Adrenal gland (tissue), 12 donors: ENCODE results near the gene PLA2G4B. TPM values are rescaled to one million over a fixed set of nuclear protein-coding genes. Genes with fewer than 3 reads are reported as not detected.

ENCODE experiments used
- DNase-seq, 7 donors: peaks; one replicate each; pipeline ENCODE4 v3.0.0-alpha.2; 2019 to 2020
- H3K27ac ChIP-seq, 5 donors: fragments of 200-600 bp; sonication (generic) in 4 of 5; 1 replicate in 3 of 5; 2 replicates in 2 of 5; pipeline versions ENCODE4 v1.5.1 to v1.8.0; 2016 to 2020; ENCODE audit warnings: mild to moderate bottlenecking in 1 of 5
- H3K27me3 ChIP-seq: fragments of 200-600 bp; 2 replicates; pipeline ENCODE4 v1.8.0; 2021
- H3K36me3 ChIP-seq, 2 donors: fragments of 200-600 bp; replicated peaks in 1 of 2; 1 replicate in 1 of 2; 2 replicates in 1 of 2; pipeline versions ENCODE4 v1.5.1 to v1.8.0; 2018 to 2022
- H3K4me1 ChIP-seq, 2 donors: fragments of 200-600 bp; replicated peaks in 1 of 2; 1 replicate in 1 of 2; 2 replicates in 1 of 2; pipeline versions ENCODE4 v1.5.1 to v1.8.0; 2018 to 2021
- H3K4me3 ChIP-seq, 4 donors: fragments of 200-600 bp; sonication (generic) in 3 of 4; one replicate each; pipeline ENCODE4 v1.5.1; 2016 to 2018
- H3K9me3 ChIP-seq, 3 donors: fragments of 200-600 bp; sonication (generic) in 1 of 3; replicated peaks in 1 of 3; 1 replicate in 2 of 3; 2 replicates in 1 of 3; pipeline versions ENCODE4 v1.5.1 to v1.8.0; 2016 to 2021
- CTCF ChIP-seq, 6 experiments: fragments of 450-650 bp in 4 of 6; fragments of 200-600 bp in 2 of 6; sonication (generic) in 1 of 6; IDR thresholded peaks; 1 replicate in 5 of 6; 2 replicates in 1 of 6; pipeline versions ENCODE4 v1.5.1 to v1.8.0; 2016 to 2021; ENCODE audit warnings: antibody characterized with exemption in 6 of 6, mild to moderate bottlenecking in 2 of 6, moderate library complexity in 1 of 6
- POLR2A ChIP-seq, 2 donors: fragments of 450-650 bp; IDR thresholded peaks; one replicate each; pipeline ENCODE4 v1.6.1; 2017; ENCODE audit warnings: antibody characterized with exemption in 2 of 2, mild to moderate bottlenecking in 2 of 2, moderate library complexity in 1 of 2
- WGBS, 4 donors: extraction: QIAGEN DNeasy Blood & Tissue Kit in 2 of 4; methylation state at CpG; one replicate each; pipeline versions ENCODE4 v1.1.5 to v1.1.7; 2013 to 2017; 5-methylcytosine and 5-hydroxymethylcytosine counted together
- intact Hi-C, 2 donors: fragments of 100-400 bp; cut with DNase I; formaldehyde crosslinking; loops; one replicate each; pipeline versions ENCODE4 v1.14.1 to v1.15.0; 2022 to 2023
- polyA plus RNA-seq, 3 donors: library from polyadenylated mRNA; stranded (reverse); fragments of 200-250 nt in 2 of 3; fragments of 350-450 nt in 1 of 3; fragmentation: Illumina TruSeq in 1 of 3; extraction: RNeasy Lipid Tissue Mini Kit (QIAGEN cat#74804) in 1 of 3; gene quantifications; one replicate each; pipeline ENCODE4 v1.2.3, GENCODE V29; 2013 to 2014
- total RNA-seq, 9 donors: library from RNA; depleted of rRNA in 4 of 9; stranded (reverse); fragments of >200 nt in 4 of 9; fragments of 120-200 nt in 1 of 9; fragmentation: NEBNext Ultra II Directional in 1 of 9; extraction: Animal tissue kit (Norgen Biotek cat#: 25700) in 1 of 9; gene quantifications; one replicate each; pipeline versions ENCODE4 v1.1.0 to v1.2.4, GENCODE V29; 2013 to 2023
- donor health status: healthy with polysubstance abuse.
- donor health status: Bipolar disorder and iron deficiency.
- donor health status: DM: yes; HTN: yes; CAD: no.
- donor health status: DM: no; HTN: no; CAD: no.
- donor health status: DM: no; HTN: no; CAD: no.
- donor health status: DM: yes; HTN: yes; CAD: no.

Gene PLA2G4B
- total and polyA plus RNA-seq, 12 donors = 0.35 to 26.4 (median 4.9) TPM

- Histone ChIP-seq H3K9me3 (no peaks in the 10 kb centered on the region), H3K36me3 (peaks cover 0 to 95% of the 10 kb centered on the region in 2 donors), H3K4me3 (no peak overlapping the region), H3K27me3 (no peaks in the 10 kb centered on the region), H3K27ac (no peak overlapping the region), H3K4me1 (no peaks in the 10 kb centered on the region)
- DNase-seq = no peak
- TF ChIP-seq CTCF (IDR thresholded peaks at IDR 0.05) (no peak), POLR2A (IDR thresholded peaks at IDR 0.05) (no peak)
- WGBS, 4 donors = 90 to 96% (median 93%) methylated on average over 13 to 14 of the region's 14 CpGs
- intact Hi-C loops = no loop called here
These were observed 21.3 kb upstream of the PLA2G4B start for GRCh38 chr15:41817327-41817726.

- Histone ChIP-seq H3K36me3 (peaks cover 0 to 95% of the 10 kb centered on the region in 2 donors), H3K27ac (no peak overlapping the region), H3K4me1 (no peaks in the 10 kb centered on the region), H3K9me3 (no peaks in the 10 kb centered on the region), H3K27me3 (no peaks in the 10 kb centered on the region), H3K4me3 (no peak overlapping the region)
- intact Hi-C loops = no loop called here
- 88 to 97% (median 92%) methylated on average over 6 of the region's 6 CpGs for WGBS, 4 donors
- TF ChIP-seq POLR2A (IDR thresholded peaks at IDR 0.05) (no peak), CTCF (IDR thresholded peaks at IDR 0.05) (no peak)
- no peak for DNase-seq
These were observed 20.9 kb upstream of the PLA2G4B start for GRCh38 chr15:41817781-41818180.

- Histone ChIP-seq H3K4me1 (no peaks in the 10 kb centered on the region), H3K9me3 (no peaks in the 10 kb centered on the region), H3K27ac (no peak overlapping the region), H3K4me3 (no peak overlapping the region), H3K27me3 (no peaks in the 10 kb centered on the region), H3K36me3 (peaks cover 0 to 98% of the 10 kb centered on the region in 2 donors)
- 88 to 93% (median 90%) methylated on average over 4 to 9 of the region's 9 CpGs for WGBS, 4 donors
- no peak for TF ChIP-seq POLR2A (IDR thresholded peaks at IDR 0.05)
- no peak for TF ChIP-seq CTCF (IDR thresholded peaks at IDR 0.05)
- no peak for DNase-seq
- intact Hi-C loops = no loop called here
These were observed 19.1 kb upstream of the PLA2G4B start for GRCh38 chr15:41819455-41820050.

GRCh38 chr15:41820791-41821423, 17.7 kb upstream of the PLA2G4B start:
- Histone ChIP-seq H3K27ac (no peak overlapping the region), H3K9me3 (no peaks in the 10 kb centered on the region), H3K4me1 (no peaks in the 10 kb centered on the region), H3K4me3 (no peak overlapping the region), H3K27me3 (no peaks in the 10 kb centered on the region), H3K36me3 (peaks cover 0 to 94% of the 10 kb centered on the region in 2 donors)
- no peak for DNase-seq
- TF ChIP-seq POLR2A (IDR thresholded peaks at IDR 0.05) (no peak), CTCF (IDR thresholded peaks at IDR 0.05) (no peak)
- intact Hi-C loops = no loop called here
- WGBS, 4 donors = 69 to 89% (median 84%) methylated on average over 1 to 6 of the region's 6 CpGs
